ENCODE results near the gene PRKCA. TPM values are rescaled to one million over a fixed set of nuclear protein-coding genes. Genes with fewer than 3 reads are reported as not detected.

PRKCA gene
- total RNA-seq, 2 donors from 2014 or later: 104 to 119 TPM

DNA sequence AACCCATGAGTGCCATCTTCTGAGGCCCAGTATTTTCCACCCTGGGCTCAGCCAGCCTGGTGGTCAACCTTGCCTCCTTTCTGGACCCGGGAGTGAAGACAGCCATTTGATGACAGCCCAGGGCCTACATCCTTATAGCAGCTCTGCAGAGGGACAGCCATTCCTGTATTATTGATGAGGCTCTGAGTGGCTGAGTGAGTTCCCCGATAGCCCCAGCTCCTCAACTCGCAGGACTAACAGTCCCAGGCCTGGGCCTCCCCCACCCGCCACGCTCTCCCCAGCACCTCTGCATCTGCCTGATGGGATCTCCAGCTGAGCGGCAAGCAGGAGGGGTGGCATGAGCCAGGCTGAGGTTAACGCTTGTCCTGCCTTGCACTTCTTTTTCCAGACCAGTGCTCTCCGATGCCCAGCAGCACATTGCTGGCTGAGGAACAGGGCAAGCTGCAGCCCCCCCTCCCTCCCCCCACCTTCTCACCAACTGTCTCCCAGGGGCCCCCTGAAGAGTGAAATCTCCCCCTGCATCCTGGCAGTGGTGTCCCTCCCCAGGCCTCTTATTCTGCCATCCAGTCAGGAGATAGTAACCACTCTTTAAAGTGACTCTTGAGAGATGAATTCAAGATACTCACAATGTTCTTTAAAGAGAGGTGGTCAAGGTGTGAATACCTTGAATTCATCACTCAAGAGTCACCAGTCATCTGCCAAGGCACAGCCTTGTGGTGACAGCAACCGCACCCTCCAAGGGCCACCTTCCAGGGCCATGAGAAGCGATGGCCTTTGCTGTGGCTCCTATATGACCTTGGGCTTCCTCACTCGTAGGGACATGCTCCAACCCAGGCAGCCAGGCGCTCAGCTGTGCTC is 556.0 kb downstream of the PRKCA start:
- Mint-ChIP-seq H3K36me3 (peaks cover 0 to under 1% of the 10 kb centered on the region in 2 donors), H3K9me3 (peaks cover 1 to 11% of the 10 kb centered on the region in 2 donors), H3K27ac (no peak overlapping the region)
- ATAC-seq: no peak
- peak in 1 of 2 donors; percentile 44 for DNase-seq (ENCODE audit: low spot score in 2 of 2)

DNA sequence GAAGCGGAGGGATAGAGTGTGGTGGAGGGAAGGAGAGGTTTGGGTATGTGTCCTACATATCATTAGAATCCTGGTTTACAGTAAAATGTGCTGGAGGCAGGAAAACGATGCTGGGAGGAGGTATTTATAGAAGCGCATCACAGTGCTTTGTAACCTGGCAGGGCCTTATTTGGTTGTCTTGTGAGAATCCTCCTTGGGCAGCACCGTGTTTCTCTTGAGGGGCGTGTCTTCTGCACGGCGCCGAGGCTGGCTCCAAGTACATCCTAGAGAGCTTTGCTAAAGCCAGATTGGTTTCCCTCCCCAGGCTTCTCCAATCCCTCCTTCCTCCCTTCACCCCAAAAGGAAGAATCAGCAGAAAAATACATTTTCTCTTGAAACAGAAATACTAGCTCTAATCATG is 556.9 kb downstream of the PRKCA start:
- Mint-ChIP-seq H3K27ac (no peak overlapping the region), H3K9me3 (peaks cover 4 to 15% of the 10 kb centered on the region in 2 donors), H3K36me3 (peaks cover 0 to 5% of the 10 kb centered on the region in 2 donors)
- ATAC-seq (no peak), DNase-seq (ENCODE audit: low spot score in 2 of 2) (peak in 1 of 2 donors; percentile 2)

DNA sequence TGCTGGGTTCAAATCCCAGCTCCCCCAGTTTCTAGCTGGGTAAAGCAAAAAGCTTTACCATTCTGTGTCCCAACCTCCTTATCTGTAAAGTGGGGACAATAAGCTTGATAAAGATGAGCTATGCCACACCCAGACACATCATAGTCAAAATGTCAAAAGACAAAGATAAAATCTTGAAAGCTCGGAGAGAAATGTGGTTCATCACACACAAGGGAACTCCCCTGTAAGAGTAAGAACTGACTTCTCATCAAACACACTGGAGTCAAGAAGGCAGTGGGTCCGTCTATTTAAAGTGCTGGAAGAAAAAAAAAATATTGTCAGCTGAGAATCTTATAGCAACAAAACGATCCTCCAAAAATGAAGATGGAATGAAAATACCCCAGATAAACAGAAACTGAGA is 557.8 kb downstream of the PRKCA start:
- Mint-ChIP-seq H3K36me3 (peaks cover 0 to 5% of the 10 kb centered on the region in 2 donors), H3K9me3 (peaks cover 4 to 10% of the 10 kb centered on the region in 2 donors), H3K27ac (no peak overlapping the region)
- no peak for DNase-seq (ENCODE audit: low spot score in 2 of 2)
- peak in 1 of 2 donors; percentile 76 for ATAC-seq

Other genes with a start within 250 kb of the PRKCA start
- gene CEP112, start 110.5 kb upstream of the PRKCA start, total RNA-seq: 1 to 10 TPM; 1.2 to 4.2 TPM
- not detected for gene APOH, start 73.2 kb upstream of the PRKCA start, total RNA-seq